HG03521 (cell line): Measurements from ENCODE around the gene CALD1.

Experiments used
- ATAC-seq: cut with Tn5 transposase; IDR thresholded peaks from one replicate; pipeline ENCODE4 v1.9.1; 2021; ENCODE audit warnings: mild to moderate bottlenecking, moderate library complexity; ENCODE audit not compliant: unreplicated experiment

Gene CALD1

DNA sequence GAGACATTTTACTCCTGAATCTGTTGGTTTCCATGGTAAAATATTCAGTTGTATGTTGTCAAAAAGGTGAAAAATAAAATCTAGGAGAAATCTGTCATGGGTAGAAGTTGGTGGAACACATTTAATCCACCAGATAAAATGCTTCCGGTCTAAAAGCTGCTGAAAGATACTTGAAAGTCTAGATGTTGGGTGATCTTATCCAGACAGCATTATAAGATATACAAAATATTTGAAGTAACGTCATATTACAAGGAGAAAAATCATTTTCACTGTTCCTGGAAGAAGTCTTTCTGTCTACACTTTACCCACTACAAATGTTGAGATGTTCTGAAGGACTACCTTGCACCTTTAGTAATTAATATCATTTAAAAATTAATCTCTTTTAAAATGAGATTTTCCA is 40.9 kb downstream of the CALD1 start:
- no peak for ATAC-seq

DNA sequence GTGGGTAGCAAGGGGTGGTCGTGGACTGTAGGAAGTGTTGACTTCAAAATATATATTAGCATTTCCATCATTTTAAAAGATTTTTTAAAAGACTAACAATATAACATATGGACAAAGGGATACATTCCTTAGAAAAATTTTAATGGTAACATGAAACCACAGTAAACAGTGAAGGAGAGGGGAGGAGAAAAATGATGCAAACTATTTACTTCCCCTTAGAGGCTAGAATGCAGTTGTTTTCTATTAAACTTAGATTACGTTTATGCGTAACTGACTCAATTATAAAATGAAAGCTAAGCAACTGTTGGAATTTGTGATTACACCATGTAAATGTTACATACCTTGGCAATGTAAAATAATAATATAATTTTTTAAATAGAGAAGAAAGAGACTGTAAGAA is 41.3 kb downstream of the CALD1 start:
- ATAC-seq, result no peak

DNA sequence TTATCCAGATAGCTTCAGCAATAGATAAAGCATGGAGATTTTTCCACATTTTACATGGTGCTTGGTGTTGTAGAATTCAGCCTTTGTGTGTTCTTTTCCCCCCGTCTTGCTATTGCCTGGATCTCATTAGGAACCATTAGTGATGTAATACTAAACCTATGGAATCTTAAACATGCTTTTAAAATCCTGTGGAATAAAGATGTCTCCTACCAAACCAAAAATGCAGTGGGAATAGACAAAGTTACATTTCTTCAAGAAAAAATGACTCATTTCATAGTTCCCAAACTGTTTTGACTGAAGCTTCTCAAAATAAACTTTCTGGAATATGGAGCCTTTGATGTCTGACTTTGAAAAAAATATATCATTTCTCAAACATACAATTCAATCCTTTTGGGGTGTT is 44.0 kb downstream of the CALD1 start:
- no peak for ATAC-seq

DNA sequence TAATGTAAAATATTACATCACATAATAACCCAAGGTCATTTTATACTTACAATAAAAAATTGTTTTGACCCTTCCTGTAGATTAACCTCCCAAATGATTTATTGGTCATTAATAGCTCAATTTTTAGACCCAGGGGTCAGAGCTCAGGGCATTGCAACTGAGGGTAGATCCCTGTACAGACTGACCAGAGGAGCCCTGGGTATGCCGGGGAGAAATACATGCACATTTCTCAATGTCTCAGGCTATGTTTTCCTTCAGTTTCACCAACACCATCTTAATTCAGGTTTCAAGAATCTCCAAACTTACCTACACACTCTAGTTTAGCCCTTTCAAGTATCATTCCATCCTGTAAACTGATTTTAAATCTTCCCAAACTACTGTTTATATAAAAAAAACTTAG is 46.2 kb downstream of the CALD1 start:
- ATAC-seq, result no peak

DNA sequence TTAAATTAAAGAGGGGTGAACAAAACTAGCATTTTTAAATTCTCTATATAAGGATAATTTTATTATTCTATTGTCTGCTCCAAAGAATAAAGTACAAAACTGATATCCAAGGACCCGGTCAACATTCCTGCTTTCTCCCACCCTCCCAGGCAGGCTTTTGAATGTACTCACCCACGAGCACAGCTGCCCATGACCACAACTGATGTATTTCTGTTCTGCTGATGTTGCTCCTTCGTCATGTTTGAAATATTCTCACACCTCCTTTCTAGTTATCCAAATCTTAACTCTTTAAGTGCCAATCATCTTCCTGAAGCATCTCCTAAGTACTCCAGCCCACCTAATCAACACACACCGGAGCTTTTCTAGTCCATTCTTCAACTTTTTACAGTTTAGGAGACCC is 46.7 kb downstream of the CALD1 start:
- no peak for ATAC-seq

DNA sequence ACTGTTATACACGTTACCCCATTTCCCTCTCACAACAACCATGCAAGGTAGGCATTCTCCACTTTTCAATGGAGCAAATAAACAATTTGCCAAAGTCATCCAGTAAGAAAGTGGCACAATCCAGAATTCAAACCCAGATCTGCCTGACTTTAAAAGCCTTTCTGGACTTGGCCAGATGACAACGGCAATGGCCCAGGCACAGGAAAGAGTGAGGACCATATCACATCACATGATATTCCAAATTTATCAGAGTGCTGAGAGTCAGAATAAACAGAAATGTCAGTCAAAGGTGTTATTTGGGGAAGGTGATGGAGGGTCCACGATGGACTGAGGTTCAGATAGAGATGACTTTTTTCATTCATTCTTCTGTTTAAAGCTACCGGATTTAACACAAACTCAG is 48.0 kb downstream of the CALD1 start:
- ATAC-seq, result no peak

DNA sequence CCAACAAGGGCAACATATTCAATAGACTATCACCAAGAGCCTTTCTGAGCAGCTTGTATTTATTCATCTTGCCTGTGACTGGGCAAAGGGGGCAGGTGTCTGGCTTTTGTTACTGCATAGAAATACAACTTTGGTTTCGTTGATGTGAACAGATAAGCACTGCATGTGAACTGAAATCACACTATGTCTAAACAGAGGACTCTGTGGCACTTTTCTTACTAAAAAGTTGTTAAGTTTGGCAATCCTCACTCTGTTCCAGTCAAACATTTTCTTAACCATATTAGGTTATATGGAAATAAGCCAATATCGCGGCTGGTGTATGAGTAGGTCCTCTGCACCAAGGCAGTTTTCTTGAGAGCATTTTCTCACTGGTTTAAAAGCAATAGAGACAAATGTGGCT is 48.5 kb downstream of the CALD1 start:
- ATAC-seq, result no peak

DNA sequence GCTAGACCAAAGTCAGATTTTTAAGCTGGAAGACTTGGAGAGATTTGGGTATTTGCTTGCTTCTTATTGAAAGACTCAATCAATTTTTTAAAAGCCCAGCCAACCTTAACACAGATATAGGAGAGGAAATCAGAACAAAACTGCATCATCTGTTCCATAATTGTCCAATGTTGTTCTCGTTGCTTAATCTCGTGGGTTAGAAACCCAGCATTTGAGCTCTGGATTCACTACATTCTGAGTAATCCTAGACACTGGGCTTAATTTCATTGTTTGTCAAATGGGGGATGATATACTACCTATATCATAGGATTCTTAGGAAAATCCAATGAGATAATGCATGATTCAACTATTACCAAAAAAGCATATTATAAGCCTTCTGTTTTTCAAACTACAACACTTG is 48.9 kb downstream of the CALD1 start:
- ATAC-seq, result no peak

DNA sequence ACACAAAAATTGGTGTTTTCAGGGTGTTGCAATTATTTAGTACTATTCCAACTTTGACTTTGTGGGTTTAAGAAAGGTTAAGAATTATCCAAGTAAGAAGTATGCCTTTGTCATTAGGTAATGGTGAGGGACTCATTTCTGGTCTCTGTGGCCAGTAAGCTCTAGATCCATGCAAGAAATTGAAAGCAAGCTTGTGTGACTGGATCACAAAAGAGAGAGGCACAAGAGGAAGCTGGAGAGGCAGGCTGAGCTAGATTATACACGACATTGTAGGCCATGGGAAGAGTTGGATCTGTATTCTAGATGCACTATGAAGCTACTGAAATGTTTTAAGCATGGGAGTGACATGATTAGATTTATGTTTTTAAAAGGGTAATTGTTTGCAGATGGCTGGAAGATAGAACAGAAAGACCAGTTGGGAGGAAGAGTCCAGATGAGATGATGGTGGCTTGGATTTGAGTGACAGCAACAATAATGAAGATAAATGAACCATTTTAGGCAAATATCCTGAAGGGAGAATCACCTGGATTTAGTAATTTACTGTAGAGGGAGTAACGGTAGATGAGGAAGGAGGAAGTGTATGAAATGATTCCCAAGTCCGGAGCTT is 50.0 kb downstream of the CALD1 start:
- ATAC-seq, result no peak

DNA sequence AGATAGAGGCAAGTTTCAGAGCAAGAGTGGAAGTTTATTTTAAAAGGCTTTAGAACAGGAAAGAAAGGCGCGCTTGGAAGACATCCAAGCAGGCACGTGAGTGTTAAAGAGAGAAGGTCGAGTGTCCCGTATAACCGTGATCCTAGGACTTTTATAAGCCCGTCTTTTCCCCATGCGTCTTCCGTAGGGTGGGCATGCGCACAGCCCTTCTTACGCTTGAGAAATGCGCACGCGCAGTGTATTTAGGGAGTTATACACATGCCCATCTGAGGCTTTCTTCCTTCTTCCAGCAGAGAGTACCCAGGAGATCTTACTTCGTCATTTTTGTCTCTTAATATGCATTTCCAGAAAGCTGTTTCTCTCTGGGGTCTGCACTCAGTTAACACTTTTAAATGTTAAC is 52.4 kb downstream of the CALD1 start:
- no peak for ATAC-seq

DNA sequence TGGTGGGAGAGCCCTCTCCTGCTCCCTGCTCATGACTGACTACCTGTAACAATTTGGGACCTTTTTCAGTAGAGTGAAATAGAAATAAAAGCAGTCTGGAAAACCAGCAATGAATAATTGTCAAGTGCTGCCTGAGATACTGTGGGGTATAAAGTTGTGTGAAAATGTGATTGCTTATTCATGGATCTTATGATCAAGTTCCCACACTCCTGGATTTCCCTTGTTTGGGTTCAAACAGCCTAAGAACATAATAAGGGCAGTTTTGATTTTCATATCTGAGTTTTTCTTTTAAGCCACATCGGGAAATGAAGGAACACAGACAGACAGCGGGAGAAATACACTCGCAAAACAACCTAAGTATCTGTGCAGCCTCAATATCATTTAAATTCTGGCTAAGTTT is 52.9 kb downstream of the CALD1 start:
- ATAC-seq, result no peak

DNA sequence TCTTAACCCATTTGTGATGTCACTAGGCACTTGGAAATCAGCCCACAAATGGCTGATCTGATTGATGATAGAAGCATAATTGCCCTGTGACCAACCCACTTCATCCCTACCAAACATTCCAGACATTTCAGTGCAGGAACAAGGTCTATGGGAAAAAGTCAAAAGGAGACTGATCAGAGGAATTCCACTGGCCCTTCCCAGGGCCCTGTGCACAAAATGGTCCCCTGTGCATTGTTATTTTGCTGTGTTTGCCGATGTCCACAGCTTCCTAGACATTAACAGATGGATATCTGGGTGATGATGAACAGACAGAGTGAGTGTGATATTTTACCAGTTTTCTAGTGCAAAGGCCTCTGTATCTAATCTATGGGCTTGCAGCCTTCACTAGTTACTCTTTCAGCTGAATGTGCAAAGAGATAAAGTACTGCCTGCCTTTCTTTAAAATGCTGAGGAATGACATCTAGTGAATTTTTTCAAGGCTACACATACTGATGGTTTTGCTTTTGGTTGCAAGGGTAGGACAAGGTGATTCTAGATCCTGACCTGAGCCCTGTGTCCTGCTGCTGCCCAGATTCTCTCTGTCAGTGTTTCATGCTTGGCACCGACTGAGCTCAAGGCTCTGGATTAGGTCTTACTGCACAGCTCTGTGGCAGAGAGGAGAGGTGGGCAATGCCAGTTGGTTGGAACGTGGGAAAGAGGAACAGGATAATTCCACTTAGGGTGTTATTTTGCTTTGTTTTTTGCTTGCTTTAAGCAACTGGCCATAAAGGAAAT is 55.4 kb downstream of the CALD1 start:
- ATAC-seq, result no peak

DNA sequence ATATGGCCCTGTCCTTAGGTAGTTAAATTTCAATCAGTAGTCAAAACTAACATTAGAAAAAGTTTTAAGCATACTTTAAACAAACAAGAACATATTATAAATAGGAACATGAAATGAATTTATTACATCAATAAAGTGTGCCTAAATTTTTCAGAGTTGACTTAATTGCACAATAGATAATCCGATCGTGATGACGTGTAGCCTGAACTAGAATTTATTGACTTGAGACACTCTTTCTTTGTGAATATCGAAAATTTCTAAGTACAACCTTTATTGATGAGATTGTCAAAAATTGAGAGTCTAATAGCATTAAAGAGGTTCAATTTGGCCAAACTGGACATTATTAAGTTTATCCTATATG is 56.0 kb downstream of the CALD1 start:
- ATAC-seq, result no peak

DNA sequence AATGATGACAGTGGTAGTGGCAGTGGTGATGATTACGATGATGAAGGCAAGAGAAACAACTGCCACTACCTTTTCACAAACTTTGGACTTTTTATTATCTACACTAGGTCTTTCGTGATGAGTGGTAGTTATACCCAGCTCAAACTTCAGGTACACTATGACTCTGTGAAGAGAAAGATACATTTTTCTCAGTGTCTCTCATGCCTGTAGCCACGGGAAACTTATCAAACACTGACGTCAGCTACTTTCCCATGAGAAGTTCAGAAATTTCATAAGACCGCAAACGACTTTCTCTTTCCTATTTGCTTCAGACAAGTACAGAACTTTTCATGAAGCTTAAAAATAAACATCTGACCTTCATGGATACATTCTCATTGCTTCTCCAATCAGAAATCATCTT is 57.0 kb downstream of the CALD1 start:
- ATAC-seq, result no peak

DNA sequence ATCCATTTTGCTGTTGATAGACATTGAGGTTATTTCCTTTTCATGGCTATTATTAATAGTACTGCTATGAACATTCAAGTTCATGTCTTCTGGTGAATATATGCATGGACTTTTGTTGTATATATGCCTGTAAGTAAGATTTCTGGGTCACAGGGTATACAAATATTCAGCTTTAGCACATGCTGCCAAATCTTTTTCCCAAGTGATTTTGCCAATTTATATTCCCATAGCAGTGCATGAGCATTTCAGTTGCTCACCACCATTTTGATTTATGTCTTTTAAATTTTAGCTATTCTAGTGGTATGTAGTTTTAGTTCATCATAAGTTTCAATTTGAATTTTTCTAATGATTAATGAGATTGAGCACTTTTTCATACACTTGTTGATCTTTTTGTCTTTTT is 59.9 kb downstream of the CALD1 start:
- ATAC-seq, result no peak

DNA sequence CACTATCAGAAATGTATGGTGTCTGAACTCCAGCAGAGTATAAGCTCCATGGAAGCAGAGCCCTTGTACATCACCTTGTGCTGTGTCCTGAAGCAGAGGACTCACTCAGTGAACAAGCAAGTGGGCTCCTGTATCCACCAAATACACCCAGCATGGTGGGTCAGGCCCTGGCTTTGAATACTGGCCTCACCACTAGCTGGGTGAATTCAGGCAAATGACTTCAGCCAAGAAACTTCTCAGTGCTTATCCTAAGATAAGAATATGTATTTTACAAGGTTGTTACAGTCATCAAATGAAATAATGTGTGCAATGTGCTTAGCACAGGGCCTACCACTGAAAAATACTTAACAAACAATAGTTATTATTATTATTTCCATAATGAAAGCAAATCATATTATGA is 62.6 kb downstream of the CALD1 start:
- no peak for ATAC-seq

DNA sequence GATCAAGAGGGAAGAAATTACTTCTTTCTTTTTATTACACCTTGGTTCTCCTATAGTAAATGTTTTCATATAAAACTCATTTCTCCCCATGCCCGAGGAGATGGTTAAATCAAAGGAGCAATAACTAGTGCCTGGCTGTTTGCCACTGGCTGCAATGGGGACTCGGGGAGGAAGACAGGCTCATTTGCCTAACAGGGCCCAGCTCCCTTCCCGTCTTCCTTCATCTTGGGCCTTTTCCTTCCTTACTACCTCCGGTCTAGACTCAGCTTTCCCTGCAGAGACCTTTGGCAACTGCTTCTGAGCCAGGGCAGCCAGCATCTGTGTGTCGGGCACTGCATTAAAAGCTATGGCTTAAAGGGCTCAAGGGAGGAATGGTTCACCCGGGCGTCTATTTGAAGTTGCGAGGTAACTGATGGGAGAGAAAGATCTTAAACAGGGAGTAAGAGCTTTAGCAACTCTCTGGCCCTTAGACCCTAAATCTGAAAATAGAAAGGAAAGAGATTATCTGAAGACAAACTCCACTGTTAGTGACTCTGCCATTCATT is 63.5 kb downstream of the CALD1 start:
- no peak for ATAC-seq

DNA sequence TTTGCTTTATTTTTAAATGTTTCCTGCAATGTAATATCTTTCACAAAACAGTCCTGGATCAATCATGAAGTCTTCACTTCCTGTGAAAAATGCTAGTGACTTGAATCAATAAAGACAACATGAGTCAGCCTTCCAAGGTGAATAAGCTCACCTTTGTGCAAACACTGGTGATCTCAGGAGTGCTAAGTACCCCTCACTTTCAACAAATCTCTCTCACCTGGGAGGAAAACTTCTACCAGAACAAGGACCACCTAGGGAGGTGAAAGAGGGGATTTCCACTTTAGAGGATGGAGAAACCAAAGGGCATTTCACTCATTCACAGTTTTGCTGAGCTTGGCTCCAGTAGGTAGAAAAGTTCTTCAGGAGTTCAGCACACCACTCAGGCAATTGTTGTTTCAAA is 64.8 kb downstream of the CALD1 start:
- no peak for ATAC-seq

DNA sequence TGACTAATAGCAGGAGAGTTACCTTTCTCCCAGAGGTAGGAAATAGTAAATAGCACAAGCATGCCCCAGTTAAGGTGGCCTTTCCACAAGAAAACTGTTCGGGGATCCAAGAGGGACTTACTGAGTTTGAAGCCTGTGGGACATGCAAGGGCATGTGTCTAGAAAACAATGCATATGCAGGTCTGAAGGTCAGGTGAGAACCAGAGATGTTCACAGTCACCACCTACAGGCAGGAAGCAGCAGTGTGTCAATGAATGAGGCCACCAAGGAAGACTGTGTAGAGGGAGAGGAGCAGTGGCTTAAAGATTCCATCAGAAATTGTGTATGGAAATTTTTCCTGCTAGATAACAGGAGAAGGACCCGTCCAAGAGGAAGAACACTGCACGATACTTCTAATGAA is 66.0 kb downstream of the CALD1 start:
- no peak for ATAC-seq

DNA sequence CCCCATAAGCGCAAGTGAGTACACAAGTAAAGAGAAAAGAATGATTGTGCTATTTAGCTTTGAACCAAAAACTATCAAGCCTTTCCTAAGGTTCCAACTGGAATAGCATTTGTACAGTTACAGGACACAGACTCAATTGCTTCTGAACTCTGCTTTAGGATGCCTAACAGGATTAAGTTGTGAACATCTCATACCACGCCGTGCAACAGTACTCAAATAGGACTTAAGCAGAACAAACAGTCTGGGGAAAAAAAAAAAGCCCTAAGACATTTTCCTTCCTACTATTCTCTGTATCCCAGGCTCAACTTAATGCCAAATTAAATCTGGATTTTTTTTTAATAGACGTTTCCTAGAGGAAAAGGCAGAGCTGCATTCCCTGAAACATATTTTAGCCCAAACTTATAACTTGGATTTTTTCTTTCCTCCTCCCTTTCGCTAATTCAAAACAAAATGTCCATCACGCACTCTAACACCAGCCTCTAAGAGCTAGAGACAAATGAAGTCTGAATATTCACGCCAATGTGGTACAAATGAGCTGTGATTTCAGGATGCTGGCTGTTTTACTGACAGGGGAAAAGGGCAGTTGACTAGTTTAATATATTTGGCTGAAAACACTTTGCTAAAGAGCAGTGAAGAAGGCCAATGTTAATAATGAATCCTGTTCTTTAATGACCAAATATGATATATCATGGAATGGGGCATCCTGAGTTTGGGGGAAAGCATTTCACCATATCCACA is 68.6 kb downstream of the CALD1 start:
- no peak for ATAC-seq

DNA sequence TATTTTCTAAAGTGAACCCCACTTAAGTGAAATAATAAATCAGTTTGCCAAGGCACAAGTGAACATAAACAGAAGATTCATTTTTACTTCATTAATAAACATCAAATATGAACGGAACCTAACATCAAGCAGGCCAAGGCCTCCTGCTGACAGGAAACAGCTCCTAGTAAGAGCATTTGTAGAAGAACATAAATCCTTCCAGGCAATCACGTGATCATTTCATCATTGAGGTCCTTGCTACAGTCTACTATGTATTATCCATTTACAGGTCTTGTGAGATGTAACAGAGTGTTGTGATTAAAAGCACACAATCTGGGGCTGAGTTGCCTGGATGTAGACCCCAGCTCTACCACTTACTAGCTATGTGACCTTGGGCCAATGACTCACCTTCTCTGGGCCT is 70.6 kb downstream of the CALD1 start:
- no peak for ATAC-seq

DNA sequence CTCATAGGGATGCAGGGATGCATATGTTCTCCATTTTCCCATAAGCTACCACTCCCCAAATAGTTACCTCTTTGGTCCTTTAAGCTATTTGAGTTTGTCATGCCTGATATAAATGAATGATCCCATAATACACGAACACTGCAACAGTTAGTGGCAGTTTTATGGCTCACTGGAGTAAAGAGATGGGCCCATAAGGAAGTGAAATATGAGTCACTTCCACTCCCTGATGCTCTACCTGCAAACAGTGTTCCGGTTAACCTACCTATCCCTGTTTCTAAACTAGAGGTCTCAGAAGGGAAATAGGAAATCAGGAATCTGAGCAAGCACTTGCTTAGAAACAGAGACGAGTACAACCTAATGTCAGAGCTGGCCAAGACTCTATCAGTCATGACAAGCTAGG is 71.7 kb downstream of the CALD1 start:
- ATAC-seq, result no peak
